Uterus (tissue), 4 donors: ENCODE results near the gene INPPL1. TPM values are rescaled to one million over a fixed set of nuclear protein-coding genes. Genes with fewer than 3 reads are reported as not detected.
"Not testable (repeated sequence)": the region's sequence is repeated elsewhere in the genome, so short reads cannot be mapped to it uniquely, and the experiment has no call there.

Source experiments
- DNase-seq, 2 donors: peaks; one replicate each; pipeline ENCODE4 v3.0.0-alpha.2; 2019 to 2020
- H3K27ac ChIP-seq, 2 donors: fragments of 200-600 bp; sonication (generic); 1 replicate in 1 of 2; 2 replicates in 1 of 2; pipeline ENCODE4 v1.5.1; 2016 to 2018
- H3K27me3 ChIP-seq, 2 donors: fragments of 200-600 bp; sonication (generic); one replicate each; pipeline ENCODE4 v1.5.1; 2018 to 2019; ENCODE audit warnings: control low read depth in 1 of 2
- H3K36me3 ChIP-seq, 2 donors: fragments of 200-600 bp; sonication (generic); one replicate each; pipeline ENCODE4 v1.5.1; 2019; ENCODE audit warnings: control low read depth in 1 of 2
- H3K4me1 ChIP-seq, 2 donors: fragments of 200-600 bp; sonication (generic); one replicate each; pipeline ENCODE4 v1.5.1; 2018 to 2019; ENCODE audit warnings: control low read depth in 1 of 2
- H3K4me3 ChIP-seq, 2 donors: fragments of 200-600 bp; sonication (generic); 1 replicate in 1 of 2; 2 replicates in 1 of 2; pipeline ENCODE4 v1.5.1; 2018 to 2019; ENCODE audit warnings: mild to moderate bottlenecking in 1 of 2
- H3K9me3 ChIP-seq, 2 donors: fragments of 200-600 bp; sonication (generic); one replicate each; pipeline ENCODE4 v1.5.1; 2019; ENCODE audit warnings: control low read depth in 1 of 2
- CTCF ChIP-seq, 4 experiments: fragments of 200-600 bp in 2 of 4; fragments of 450-650 bp in 2 of 4; sonication (generic) in 2 of 4; IDR thresholded peaks; one replicate each; pipeline ENCODE4 v1.5.1; 2016 to 2019; ENCODE audit warnings: antibody characterized with exemption in 4 of 4, mild to moderate bottlenecking in 2 of 4, moderate library complexity in 1 of 4
- POLR2A ChIP-seq, 2 donors: fragments of 450-650 bp; IDR thresholded peaks; one replicate each; pipeline ENCODE4 v1.6.1; 2016; ENCODE audit warnings: antibody characterized with exemption in 2 of 2, mild to moderate bottlenecking in 1 of 2, moderate library complexity in 1 of 2
- intact Hi-C: fragments of 100-400 bp; cut with DNase I; formaldehyde crosslinking; loops from one replicate; pipeline ENCODE4 v1.15.1; 2023; ENCODE audit warnings: low total_unique reads
- total RNA-seq, 4 donors: library from RNA; depleted of rRNA in 3 of 4; stranded (reverse); fragments of >200 nt in 3 of 4; gene quantifications; one replicate each; pipeline versions ENCODE4 v1.1.0 to v1.2.4, GENCODE V29; 2014 to 2023
- donor health status: DM: yes; HTN: yes; CAD: no.

INPPL1 gene
- total RNA-seq, 4 donors from 2014 or later, result 47.1 to 200 (median 50.8) TPM

GRCh38 chr11:72202571-72202970, 22.0 kb upstream of the INPPL1 start:
- no peaks in the 10 kb centered on the region for H3K36me3 ChIP-seq
- H3K27ac ChIP-seq, result no peak overlapping the region
- TF ChIP-seq POLR2A (IDR thresholded peaks at IDR 0.05) (no peak), CTCF (IDR thresholded peaks at IDR 0.05) (no peak)
- no peaks in the 10 kb centered on the region for H3K9me3 ChIP-seq
- intact Hi-C loops, result no loop called here
- no peak overlapping the region for H3K4me3 ChIP-seq
- no peaks in the 10 kb centered on the region for H3K27me3 ChIP-seq
- no peaks in the 10 kb centered on the region for H3K4me1 ChIP-seq
- no peak for DNase-seq

- no peaks in the 10 kb centered on the region for H3K4me1 ChIP-seq
- H3K27me3 ChIP-seq, result no peaks in the 10 kb centered on the region
- no peak overlapping the region for H3K4me3 ChIP-seq
- H3K27ac ChIP-seq, result no peak overlapping the region
- DNase-seq, result no peak
- H3K9me3 ChIP-seq, result no peaks in the 10 kb centered on the region
- H3K36me3 ChIP-seq, result no peaks in the 10 kb centered on the region
- TF ChIP-seq CTCF (IDR thresholded peaks at IDR 0.05), result no peak
- TF ChIP-seq POLR2A (IDR thresholded peaks at IDR 0.05), result no peak
- intact Hi-C loops, result no loop called here
Measured at GRCh38 chr11:72203163-72203562, 21.4 kb upstream of the INPPL1 start.

GRCh38 chr11:72204886-72205285, 19.7 kb upstream of the INPPL1 start:
- Histone ChIP-seq H3K4me3 (no peak overlapping the region), H3K36me3 (no peaks in the 10 kb centered on the region), H3K9me3 (no peaks in the 10 kb centered on the region), H3K27ac (no peak overlapping the region), H3K4me1 (no peaks in the 10 kb centered on the region), H3K27me3 (no peaks in the 10 kb centered on the region)
- no peak for DNase-seq
- TF ChIP-seq POLR2A (IDR thresholded peaks at IDR 0.05) (no peak), CTCF (IDR thresholded peaks at IDR 0.05) (no peak)
- intact Hi-C loops, result no loop called here

GRCh38 chr11:72206794-72207193, 17.8 kb upstream of the INPPL1 start:
- H3K27ac ChIP-seq, H3K4me1 ChIP-seq, H3K27me3 ChIP-seq, DNase-seq, H3K36me3 ChIP-seq, H3K9me3 ChIP-seq, intact Hi-C loops, H3K4me3 ChIP-seq: not testable (repeated sequence)

GRCh38 chr11:72208281-72208680, 16.3 kb upstream of the INPPL1 start:
- H3K4me3 ChIP-seq, result no peak overlapping the region
- DNase-seq, result no peak
- intact Hi-C loops, result no loop called here
- TF ChIP-seq POLR2A (IDR thresholded peaks at IDR 0.05), result no peak
- TF ChIP-seq CTCF (IDR thresholded peaks at IDR 0.05), result no peak
- H3K27me3 ChIP-seq, result peaks cover 0 to 3% of the 10 kb centered on the region in 2 donors
- H3K36me3 ChIP-seq, result no peaks in the 10 kb centered on the region
- H3K4me1 ChIP-seq, result no peaks in the 10 kb centered on the region
- no peaks in the 10 kb centered on the region for H3K9me3 ChIP-seq
- no peak overlapping the region for H3K27ac ChIP-seq

GRCh38 chr11:72209101-72209500, 15.5 kb upstream of the INPPL1 start:
- H3K36me3 ChIP-seq, result no peaks in the 10 kb centered on the region
- no peak for DNase-seq
- intact Hi-C loops, result no loop called here

More at GRCh38 chr11:72209101-72209500, 15.5 kb upstream of the INPPL1 start:
- Histone ChIP-seq H3K27me3 (peaks cover 0 to 3% of the 10 kb centered on the region in 2 donors), H3K4me3 (no peak overlapping the region), H3K4me1 (no peaks in the 10 kb centered on the region), H3K9me3 (no peaks in the 10 kb centered on the region), H3K27ac (no peak overlapping the region)
- TF ChIP-seq CTCF (IDR thresholded peaks at IDR 0.05), result no peak
- no peak for TF ChIP-seq POLR2A (IDR thresholded peaks at IDR 0.05)
